HG03175 (cell line): ENCODE measurements around the gene ELOVL5.

Experiments used
- ATAC-seq: cut with Tn5 transposase; IDR thresholded peaks from one replicate; pipeline ENCODE4 v1.9.1; 2021; ENCODE audit warnings: mild to moderate bottlenecking, moderate library complexity; ENCODE audit not compliant: unreplicated experiment

The ELOVL5 gene

DNA sequence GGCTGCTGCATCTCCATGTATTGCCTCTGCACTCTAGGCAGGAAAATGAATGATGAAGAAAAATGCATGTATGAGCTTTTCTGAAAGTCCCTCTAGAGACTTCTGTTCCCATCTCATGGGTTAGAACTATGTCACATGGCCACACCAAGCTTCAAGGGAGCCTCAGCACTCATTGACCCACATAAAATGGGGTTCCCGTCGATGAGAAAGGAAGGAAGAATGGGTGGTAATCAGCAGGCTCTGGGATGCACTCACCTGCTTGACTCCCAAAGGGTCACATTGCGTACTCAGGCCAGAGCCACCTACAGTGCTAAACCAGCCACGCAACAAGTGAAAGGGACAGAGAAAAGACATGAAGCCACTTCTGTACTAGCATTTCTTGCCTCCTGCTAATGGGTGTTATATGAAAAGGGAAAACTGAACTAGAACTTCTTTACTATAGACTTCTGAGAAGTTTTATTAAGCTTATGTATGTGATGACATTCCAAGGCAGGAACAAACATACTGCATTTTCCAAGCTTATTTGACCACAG lies 104.3 kb downstream of the ELOVL5 start:
- no peak for ATAC-seq

DNA sequence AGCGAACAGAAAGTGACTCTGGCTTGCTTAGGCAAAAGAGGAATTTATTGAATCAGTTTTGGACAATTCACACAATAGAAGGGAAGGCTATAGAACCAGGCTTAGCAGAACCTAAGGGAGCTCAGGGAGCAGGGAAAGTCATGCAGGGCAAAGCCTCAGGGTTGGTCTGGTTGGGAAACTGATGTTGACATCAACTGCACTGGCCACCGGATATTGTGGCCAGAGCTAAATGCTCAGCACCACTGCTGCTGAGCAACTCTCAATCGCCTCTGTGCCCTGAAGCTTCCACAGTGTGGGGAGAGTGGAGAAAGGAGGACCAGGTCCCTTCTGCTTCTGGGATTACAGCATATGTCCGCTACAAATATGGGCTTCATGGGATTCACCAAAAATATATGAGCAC lies 106.8 kb downstream of the ELOVL5 start:
- ATAC-seq, result no peak

DNA sequence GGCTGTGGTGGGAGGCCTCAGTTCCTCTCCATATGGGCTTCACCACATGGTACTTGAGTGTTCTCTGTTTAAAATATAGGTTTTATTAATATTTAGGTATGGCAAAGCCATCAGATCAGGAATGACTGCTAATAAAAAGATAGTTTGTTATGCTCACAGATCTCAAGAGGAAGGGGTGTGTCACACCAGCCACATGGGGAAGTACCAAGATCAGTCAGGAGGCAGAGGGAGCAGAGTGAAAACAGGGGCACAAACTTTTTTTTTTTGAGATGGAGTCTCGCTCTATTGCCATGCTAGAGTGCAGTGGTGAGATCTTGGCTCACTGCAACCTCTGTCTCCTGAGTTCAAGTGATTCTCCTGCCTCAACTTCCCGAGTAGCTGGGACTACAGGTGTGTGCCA lies 108.0 kb downstream of the ELOVL5 start:
- ATAC-seq, result no peak

DNA sequence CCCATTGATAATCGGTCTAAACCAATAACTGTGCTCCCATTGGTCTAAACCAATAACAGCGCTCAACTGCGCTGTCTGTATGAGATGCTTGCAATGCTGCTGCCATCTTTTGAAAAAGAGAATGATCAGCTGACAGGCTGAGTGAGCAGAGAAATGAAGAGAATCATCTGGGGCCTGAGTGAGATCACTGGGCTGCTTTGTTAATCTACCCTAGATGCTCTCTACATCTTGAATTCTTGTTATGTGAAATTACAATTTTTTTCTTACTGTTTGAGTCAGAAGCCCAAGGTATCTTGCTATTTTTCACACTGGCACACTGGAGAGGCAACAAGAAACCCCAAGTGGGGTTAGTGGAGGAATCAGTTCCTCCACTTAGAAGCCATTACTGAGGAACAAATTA lies 108.6 kb downstream of the ELOVL5 start:
- ATAC-seq, result no peak

DNA sequence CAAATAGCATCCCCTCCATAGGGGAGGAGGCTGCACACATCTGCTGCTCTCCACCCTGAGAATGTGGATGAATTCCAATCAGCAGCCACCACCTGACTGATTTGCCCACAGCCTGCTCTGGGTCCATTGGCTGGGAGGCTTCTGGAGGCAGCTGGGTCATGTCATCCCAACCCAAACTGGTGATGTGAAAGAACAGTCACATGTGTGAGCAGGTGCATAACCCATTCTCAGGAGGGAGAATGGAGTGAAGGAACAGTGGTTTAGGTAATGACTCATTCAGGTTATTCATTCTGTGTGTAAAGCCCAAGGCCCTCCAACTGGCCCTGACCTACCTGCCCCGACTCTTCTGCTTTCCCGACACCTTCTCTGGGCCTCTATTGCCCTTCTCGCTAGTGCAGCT lies 109.2 kb downstream of the ELOVL5 start:
- peak; percentile 67 for ATAC-seq

DNA sequence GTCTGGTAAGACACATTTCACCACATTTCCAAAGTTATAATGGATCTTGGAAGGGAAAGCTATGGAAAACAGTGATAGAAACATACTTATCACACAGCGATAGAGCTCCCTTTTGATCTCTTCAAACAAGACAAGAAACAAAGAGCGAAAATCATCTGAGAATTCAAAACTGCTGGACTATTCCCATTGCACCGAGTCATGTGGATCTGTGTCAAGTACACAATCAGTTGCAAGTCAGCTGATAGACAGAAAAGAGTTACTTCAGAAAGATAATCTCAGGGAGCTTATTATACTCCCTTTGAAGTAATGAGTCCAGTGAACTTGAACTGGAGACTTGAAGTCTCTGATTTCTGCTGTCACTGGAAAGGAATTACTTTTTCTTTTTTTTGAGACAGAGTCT lies 110.4 kb downstream of the ELOVL5 start:
- no peak for ATAC-seq

DNA sequence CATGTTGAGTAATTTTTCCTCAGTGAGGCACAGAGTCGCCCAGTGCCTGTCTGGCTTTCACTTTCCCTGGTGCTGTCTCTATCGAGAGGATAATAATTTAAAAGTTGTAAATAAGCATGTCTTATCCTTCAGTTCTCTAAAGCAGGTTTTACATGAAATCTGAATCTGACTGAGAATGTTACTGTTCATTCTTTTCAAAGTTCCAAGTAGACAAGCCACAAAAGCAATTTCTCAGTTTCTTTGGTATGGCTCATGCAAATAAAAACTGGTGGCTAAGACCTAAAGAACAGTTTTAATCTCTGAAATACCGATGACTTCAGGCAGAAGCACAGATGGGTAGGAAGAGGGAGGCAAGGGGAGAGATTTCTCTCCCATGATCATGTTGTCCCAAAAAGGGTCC lies 112.5 kb downstream of the ELOVL5 start:
- no peak for ATAC-seq

DNA sequence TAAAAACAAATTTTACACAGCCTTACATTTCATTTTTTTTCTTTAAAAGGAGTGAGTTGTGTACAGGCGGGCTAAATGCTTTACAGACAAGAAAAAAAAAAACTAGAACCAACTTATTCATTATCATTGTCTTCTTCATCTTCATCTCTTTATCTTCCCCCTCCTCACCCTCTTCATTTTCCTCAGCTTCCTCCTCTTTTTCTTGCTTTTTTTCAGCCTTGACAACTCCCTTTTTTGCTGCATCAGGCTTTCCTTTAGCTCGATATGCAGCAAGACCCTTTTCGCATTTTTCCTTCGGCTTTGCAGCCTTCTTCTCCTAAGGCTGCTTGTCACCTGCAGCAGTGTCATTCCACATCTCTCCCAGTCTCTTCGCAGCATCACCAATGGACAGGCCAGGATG lies 113.2 kb downstream of the ELOVL5 start:
- no peak for ATAC-seq

DNA sequence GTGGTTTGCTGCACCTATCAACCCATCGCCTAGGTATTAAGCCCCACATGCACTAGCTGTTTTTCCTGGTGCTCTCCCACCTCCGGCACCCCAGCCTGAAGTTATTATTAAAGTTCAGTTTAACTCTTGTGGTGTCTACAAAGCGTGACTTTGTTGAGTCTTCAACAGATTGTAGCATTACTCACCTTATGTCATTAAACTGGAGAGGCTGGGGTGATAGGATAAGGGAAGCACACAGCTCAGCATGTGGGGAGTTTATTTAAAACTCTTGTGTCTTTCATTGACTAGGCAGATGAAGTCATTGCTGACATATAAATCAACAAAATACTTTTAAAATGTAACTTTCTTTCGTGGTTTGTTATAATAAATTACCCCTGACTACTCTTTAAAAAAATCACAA lies 115.4 kb downstream of the ELOVL5 start:
- no peak for ATAC-seq

DNA sequence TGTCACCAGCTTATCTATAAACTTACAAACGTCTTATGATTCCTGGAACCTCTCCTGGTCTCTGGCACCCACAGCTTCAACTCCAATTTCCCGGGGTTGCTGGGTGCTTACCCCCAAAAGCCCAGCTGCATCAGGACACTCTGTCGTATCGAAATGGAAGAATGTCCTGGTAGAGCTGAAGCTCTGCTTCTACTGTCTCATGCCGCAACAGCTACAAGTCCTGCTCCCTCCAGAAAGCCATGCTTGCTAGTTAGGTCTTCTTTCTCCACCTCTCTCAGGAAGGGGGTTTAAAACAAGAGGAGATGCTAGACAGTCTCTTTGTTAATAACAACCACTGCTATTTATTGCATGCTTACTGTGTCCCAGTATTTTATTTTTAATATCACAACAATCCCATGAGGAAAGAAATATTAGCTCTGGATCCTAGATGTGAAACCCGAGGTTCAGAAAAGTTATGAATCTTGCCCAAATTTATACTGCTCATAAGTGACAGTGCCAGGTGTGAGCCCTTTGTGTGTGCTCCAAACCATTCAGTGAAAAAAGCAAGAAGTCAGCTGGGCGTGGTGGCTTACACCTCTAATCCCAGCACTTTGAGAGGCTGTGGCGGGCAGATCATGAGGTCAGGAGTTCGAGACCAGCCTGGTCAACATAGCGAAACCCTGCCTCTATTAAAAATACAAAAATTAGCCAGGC lies 117.8 kb downstream of the ELOVL5 start:
- no peak for ATAC-seq

DNA sequence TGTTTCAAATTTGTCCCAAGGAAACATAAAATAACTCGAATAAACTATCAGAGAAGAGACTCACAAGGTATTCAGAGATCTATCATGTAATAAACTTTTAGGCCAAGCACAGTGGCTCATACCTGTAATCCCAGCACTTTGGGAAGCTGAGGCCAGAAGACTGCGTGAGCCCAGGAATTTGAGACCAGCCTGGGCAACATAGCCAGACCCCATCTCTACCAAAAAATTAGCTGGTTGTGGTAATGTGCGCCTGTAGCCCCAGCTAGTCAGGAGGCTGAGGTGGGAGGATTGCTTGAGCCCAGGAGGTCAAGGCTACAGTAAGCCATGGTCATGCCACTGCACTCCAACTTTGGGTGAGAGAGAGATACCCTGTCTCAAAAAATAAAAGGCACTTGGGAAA lies 120.9 kb downstream of the ELOVL5 start:
- no peak for ATAC-seq

DNA sequence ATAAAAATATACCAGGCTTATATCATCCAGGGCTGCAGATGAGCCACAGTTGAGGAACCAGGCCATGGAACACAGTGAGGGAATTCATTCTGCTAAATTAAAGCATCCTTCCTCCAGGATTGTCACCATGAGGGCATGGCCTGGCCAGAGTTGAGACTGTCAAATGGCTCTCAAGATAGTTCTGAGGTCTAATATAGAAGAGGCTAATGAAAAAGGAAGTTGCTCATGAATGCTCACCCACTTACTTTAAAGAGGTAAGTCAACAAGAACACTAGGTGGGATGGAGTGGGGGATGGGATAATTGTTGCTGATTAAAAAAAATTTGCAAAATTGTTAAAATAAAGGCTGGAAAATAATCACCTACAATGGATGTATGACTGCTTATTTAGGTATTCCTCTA lies 128.1 kb downstream of the ELOVL5 start:
- ATAC-seq, result no peak
